Measurements from ENCODE around the gene CITED4. TPM values are rescaled to one million over a fixed set of nuclear protein-coding genes. Genes with fewer than 3 reads are reported as not detected.

CITED4 gene
- polyA plus RNA-seq, 1 of the 3 experiments (the other 2 are of a cell fraction): 10.1 TPM

DNA sequence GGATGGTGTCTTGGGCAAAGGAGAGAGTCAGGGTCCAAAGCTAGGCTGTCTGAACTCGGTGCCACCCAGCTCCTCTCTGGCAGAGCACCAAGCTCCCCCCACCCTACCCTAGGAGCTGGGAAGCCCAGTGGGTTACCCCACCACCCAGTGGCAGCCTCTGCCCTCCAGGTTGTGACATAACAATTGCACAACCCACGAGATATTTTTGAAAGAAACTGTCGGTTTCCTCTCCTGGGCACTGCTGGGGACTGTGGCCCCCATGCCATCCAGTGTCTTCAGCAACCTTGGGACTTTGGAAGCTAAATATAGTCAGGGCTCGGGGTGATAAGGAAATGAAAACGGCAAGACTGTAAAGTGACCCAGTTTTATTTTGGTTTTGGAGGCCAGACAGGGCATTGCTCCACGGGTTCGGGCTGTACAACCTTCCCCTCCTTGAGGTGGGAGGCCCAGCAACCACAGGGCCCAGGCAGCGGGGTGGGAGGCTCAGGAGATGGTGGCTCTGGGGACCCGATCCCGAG is 1.4 kb downstream of the CITED4 start (continued):
- TF ChIP-seq TAF1 (IDR thresholded peaks at IDR 0.05; ENCODE audit: borderline replicate concordance, low read depth, low read length) (no peak), FOXJ3 (CRISPR knock-in tag; IDR thresholded peaks at IDR 0.05) (no peak), RCOR1 (IDR thresholded peaks at IDR 0.05; ENCODE audit: low read length) (no peak), SIN3A (IDR thresholded peaks at IDR 0.05; ENCODE audit: borderline replicate concordance, low read depth, low read length) (no peak), NRF1 (IDR thresholded peaks at IDR 0.05; ENCODE audit: low read depth, low read length) (no peak), TCF12 (IDR thresholded peaks at IDR 0.05) (no peak), RAD21 (IDR thresholded peaks at IDR 0.05; ENCODE audit: low read length) (no peak), POLR2AphosphoS5 (IDR thresholded peaks at IDR 0.05; ENCODE audit: low read depth, low read length) (no peak), ELF1 (IDR thresholded peaks at IDR 0.05) (no peak), EZH2phosphoT487 (IDR thresholded peaks at IDR 0.05; ENCODE audit: borderline replicate concordance, low read depth) (no peak), GATA2 (CRISPR knock-in tag; IDR thresholded peaks at IDR 0.05) (no peak)
- TF ChIP-seq, protein P1, sequence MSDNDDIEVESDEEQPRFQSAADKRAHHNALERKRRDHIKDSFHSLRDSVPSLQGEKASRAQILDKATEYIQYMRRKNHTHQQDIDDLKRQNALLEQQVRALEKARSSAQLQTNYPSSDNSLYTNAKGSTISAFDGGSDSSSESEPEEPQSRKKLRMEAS (IDR thresholded peaks at IDR 0.05; ENCODE audit: low read depth): no peak
- TF ChIP-seq, protein P2, sequence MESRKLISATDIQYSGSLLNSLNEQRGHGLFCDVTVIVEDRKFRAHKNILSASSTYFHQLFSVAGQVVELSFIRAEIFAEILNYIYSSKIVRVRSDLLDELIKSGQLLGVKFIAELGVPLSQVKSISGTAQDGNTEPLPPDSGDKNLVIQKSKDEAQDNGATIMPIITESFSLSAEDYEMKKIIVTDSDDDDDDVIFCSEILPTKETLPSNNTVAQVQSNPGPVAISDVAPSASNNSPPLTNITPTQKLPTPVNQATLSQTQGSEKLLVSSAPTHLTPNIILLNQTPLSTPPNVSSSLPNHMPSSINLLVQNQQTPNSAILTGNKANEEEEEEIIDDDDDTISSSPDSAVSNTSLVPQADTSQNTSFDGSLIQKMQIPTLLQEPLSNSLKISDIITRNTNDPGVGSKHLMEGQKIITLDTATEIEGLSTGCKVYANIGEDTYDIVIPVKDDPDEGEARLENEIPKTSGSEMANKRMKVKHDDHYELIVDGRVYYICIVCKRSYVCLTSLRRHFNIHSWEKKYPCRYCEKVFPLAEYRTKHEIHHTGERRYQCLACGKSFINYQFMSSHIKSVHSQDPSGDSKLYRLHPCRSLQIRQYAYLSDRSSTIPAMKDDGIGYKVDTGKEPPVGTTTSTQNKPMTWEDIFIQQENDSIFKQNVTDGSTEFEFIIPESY (IDR thresholded peaks at IDR 0.05; ENCODE audit: borderline replicate concordance, low read depth): no peak

DNA sequence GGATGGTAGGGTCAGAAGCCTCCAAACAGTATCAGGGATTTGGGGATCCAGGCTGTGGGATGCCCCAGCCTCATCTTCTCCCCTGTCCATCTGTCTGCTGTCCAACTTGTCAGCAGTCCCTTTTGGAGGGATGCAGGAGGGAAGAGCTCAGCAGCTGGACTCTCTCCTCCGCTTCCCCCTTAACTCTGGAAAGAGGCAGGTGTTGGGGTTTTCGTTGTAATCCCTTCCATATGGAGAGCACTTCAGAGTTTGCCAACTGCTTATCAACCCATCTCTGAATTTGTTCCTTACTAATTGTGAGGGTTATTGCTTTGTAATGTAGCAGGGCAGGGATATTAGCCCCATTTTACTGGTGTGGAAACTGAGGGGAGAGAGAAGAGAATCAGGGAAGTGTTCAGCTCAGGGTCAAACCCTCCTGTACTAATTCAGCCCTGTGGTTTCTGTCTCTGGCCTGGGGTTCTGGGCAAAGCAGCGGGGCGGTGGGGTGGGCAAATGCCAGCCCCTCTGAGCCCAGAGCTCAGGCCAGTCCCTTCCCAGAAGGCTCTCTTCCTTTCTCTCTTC is 3.2 kb downstream of the CITED4 start:
- Histone ChIP-seq H3K4me1 (ENCODE audit: control insufficient read depth in 1 of 2, insufficient read depth in 2 of 2, low read depth in 1 of 2, low read length in 1 of 2) (peaks cover 0 to 11% of the 10 kb centered on the region in 2 experiments; a peak in 1 of 4 replicates), H3K9ac (no peak overlapping the region), H3F3A (replicated peaks; ENCODE audit: insufficient read depth) (peaks cover 3% of the 10 kb centered on the region), H3K4me2 (no peak overlapping the region), H3K36me3 (replicated peaks in 1 of 2; ENCODE audit: control insufficient read depth in 1 of 2, insufficient read depth in 2 of 2, low read length in 1 of 2) (no peaks in the 10 kb centered on the region), H3K27ac (ENCODE audit: low read depth in 2 of 2, low read length in 1 of 2) (no peak overlapping the region), H2AFZ (ENCODE audit: low read depth) (no peak overlapping the region), H4K20me1 (ENCODE audit: insufficient read depth) (no peaks in the 10 kb centered on the region), H3K9me2 (no peaks in the 10 kb centered on the region), H3K9me3 (no peaks in the 10 kb centered on the region), H3K4me3 (ENCODE audit: low read depth in 2 of 2, low read length in 1 of 2) (no peak overlapping the region), H3K79me2 (ENCODE audit: insufficient read depth) (no peaks in the 10 kb centered on the region), H3K27me3 (ENCODE audit: insufficient read depth) (no peaks in the 10 kb centered on the region)
- WGBS (ENCODE audit: low lambda C conversion rate): 72% methylated on average over 4 of the region's 4 CpGs
- CTCF ChIA-PET: interaction anchor here (6.1 to 17.4 kb wide), 2 partner anchors 9 to 93 kb away, joined by 60 to 339 read pairs; no protein-coding TSS in a partner anchor
- POLR2A ChIA-PET: no interaction called here
- DNase-seq: no peak
- TF ChIP-seq SMC3 (IDR thresholded peaks at IDR 0.05; ENCODE audit: low read depth, low read length) (no peak), RFX5 (IDR thresholded peaks at IDR 0.05; ENCODE audit: low read length) (no peak), TAF1 (IDR thresholded peaks at IDR 0.05; ENCODE audit: borderline replicate concordance, low read depth, low read length) (no peak), RXRA (IDR thresholded peaks at IDR 0.05; ENCODE audit: borderline replicate concordance, low read depth) (no peak), MXI1 (IDR thresholded peaks at IDR 0.05; ENCODE audit: low read depth, low read length) (no peak), RCOR1 (IDR thresholded peaks at IDR 0.05; ENCODE audit: low read length) (no peak), RAD21 (IDR thresholded peaks at IDR 0.05; ENCODE audit: low read length) (no peak), MEF2A (IDR thresholded peaks at IDR 0.05; ENCODE audit: borderline replicate concordance, low read depth) (no peak), NFIC (IDR thresholded peaks at IDR 0.05; ENCODE audit: borderline replicate concordance) (no peak), ELF1 (IDR thresholded peaks at IDR 0.05) (no peak), POLR2AphosphoS5 (IDR thresholded peaks at IDR 0.05; ENCODE audit: low read depth, low read length) (no peak), FOXM1 (IDR thresholded peaks at IDR 0.05; ENCODE audit: low read depth) (no peak), FOSL2 (IDR thresholded peaks at IDR 0.05; ENCODE audit: borderline replicate concordance, low read depth) (no peak)
- TF ChIP-seq, protein P2 (IDR thresholded peaks at IDR 0.05; ENCODE audit: borderline replicate concordance, low read depth): no peak
- TF ChIP-seq, protein P3, sequence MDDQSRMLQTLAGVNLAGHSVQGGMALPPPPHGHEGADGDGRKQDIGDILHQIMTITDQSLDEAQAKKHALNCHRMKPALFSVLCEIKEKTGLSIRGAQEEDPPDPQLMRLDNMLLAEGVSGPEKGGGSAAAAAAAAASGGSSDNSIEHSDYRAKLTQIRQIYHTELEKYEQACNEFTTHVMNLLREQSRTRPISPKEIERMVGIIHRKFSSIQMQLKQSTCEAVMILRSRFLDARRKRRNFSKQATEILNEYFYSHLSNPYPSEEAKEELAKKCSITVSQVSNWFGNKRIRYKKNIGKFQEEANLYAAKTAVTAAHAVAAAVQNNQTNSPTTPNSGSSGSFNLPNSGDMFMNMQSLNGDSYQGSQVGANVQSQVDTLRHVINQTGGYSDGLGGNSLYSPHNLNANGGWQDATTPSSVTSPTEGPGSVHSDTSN (IDR thresholded peaks at IDR 0.05): no peak
- TF ChIP-seq, protein P4, sequence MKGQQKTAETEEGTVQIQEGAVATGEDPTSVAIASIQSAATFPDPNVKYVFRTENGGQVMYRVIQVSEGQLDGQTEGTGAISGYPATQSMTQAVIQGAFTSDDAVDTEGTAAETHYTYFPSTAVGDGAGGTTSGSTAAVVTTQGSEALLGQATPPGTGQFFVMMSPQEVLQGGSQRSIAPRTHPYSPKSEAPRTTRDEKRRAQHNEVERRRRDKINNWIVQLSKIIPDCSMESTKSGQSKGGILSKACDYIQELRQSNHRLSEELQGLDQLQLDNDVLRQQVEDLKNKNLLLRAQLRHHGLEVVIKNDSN (IDR thresholded peaks at IDR 0.05; ENCODE audit: borderline replicate concordance, low read depth): no peak
